H1 (cell line): Measurements from ENCODE around the gene CASD1. TPM values are rescaled to one million over a fixed set of nuclear protein-coding genes. Genes with fewer than 3 reads are reported as not detected.

Experiments
- CTCF ChIA-PET: fragments of 300-600 bp; sonication (Branson Sonifier 250); formaldehyde crosslinking; loops from one replicate; lab custom pipeline; 2021; ENCODE audit not compliant: partially characterized antibody; lab: Charles Lee
- POLR2A ChIA-PET: fragments of 300-600 bp; sonication (Branson Sonifier 250); formaldehyde crosslinking; loops from one replicate; lab custom pipeline; 2021; ENCODE audit warnings: inconsistent platforms; ENCODE audit not compliant: partially characterized antibody; lab: Charles Lee
- DNase-seq, 2 experiments: peaks; one replicate each; pipeline versions ENCODE4 v3.0.0 to v3.0.0-alpha.2; 2010 to 2022; ENCODE audit warnings: low spot score in 2 of 2, low read depth in 1 of 2, mixed read lengths in 1 of 2
- FAIRE-seq: peaks from 2 replicates; lab custom pipeline; 2011; peaks lifted over from hg19 to GRCh38; lab: Jason Lieb, UNC
- H2AFZ ChIP-seq: 2 replicates; pipeline ENCODE4 v1.8.1; 2012; ENCODE audit warnings: low read length, inconsistent platforms
- H2AK5ac ChIP-seq: 2 replicates; pipeline ENCODE4 v1.6.1; 2013; ENCODE audit warnings: low read depth, low read length
- H2BK120ac ChIP-seq: replicated peaks from 2 replicates; pipeline ENCODE3; 2013; ENCODE audit warnings: low read depth, low read length, inconsistent platforms
- H2BK12ac ChIP-seq: 2 replicates; pipeline ENCODE4 v1.6.1; 2013; ENCODE audit warnings: low read depth, low read length
- H2BK15ac ChIP-seq: 2 replicates; pipeline ENCODE4 v1.6.1; 2013; ENCODE audit warnings: low read length
- H2BK20ac ChIP-seq: 2 replicates; pipeline ENCODE4 v1.6.1; 2013; ENCODE audit warnings: low read length
- H2BK5ac ChIP-seq: 2 replicates; pipeline ENCODE4 v1.6.1; 2013; ENCODE audit warnings: low read depth, low read length
- H3K14ac ChIP-seq: 2 replicates; pipeline ENCODE4 v1.6.1; 2013; ENCODE audit warnings: inconsistent platforms; ENCODE audit not compliant: insufficient read length
- H3K18ac ChIP-seq: 2 replicates; pipeline ENCODE4 v1.6.1; 2013; ENCODE audit warnings: low read length; ENCODE audit errors: extremely low read depth
- H3K23ac ChIP-seq: 2 replicates; pipeline ENCODE4 v1.6.1; 2013; ENCODE audit warnings: inconsistent platforms; ENCODE audit not compliant: insufficient read length
- H3K23me2 ChIP-seq: 2 replicates; pipeline ENCODE4 v1.6.1; 2013; ENCODE audit warnings: low read depth, low read length
- H3K27ac ChIP-seq: 2 replicates; pipeline ENCODE4 v1.6.1; 2011; ENCODE audit warnings: low read depth, low read length, inconsistent platforms
- H3K27me3 ChIP-seq, 4 experiments: replicated peaks in 1 of 4; 1 replicate in 1 of 4; 2 replicates in 3 of 4; pipeline versions ENCODE4 v1.6.1 to v1.8.1; 2011 to 2013; ENCODE audit warnings: low read length in 3 of 4, mild to moderate bottlenecking in 3 of 4, inconsistent platforms in 2 of 4, mixed read lengths in 2 of 4, moderate library complexity in 1 of 4; ENCODE audit not compliant: control insufficient read depth in 3 of 4, insufficient read depth in 3 of 4; ENCODE audit errors: extremely low read depth in 1 of 4
- H3K36me3 ChIP-seq, 4 experiments: 2 replicates each; pipeline versions ENCODE4 v1.6.1 to v1.8.1; 2011 to 2013; ENCODE audit warnings: mild to moderate bottlenecking in 4 of 4, low read length in 3 of 4, moderate library complexity in 2 of 4, control low read depth in 1 of 4, inconsistent platforms in 1 of 4; ENCODE audit not compliant: insufficient read depth in 4 of 4, control insufficient read depth in 2 of 4
- H3K4ac ChIP-seq: replicated peaks from 2 replicates; pipeline ENCODE3; 2013; ENCODE audit warnings: low read length, low read depth, mixed read lengths, inconsistent platforms; ENCODE audit not compliant: insufficient read length
- H3K4me1 ChIP-seq, 4 experiments: replicated peaks in 1 of 4; 1 replicate in 1 of 4; 2 replicates in 3 of 4; pipeline versions ENCODE4 v1.6.1 to v1.8.1; 2011 to 2013; ENCODE audit warnings: low read length in 3 of 4, inconsistent platforms in 2 of 4, mixed read lengths in 1 of 4; ENCODE audit not compliant: insufficient read depth in 4 of 4, control insufficient read depth in 3 of 4
- H3K4me2 ChIP-seq, 2 experiments: 2 replicates each; pipeline versions ENCODE4 v1.6.1 to v1.8.1; 2011 to 2013; ENCODE audit warnings: low read depth in 2 of 2, low read length in 2 of 2, control low read depth in 1 of 2, inconsistent platforms in 1 of 2, mild to moderate bottlenecking in 1 of 2; ENCODE audit not compliant: insufficient read depth in 1 of 2
- H3K4me3 ChIP-seq, 4 experiments: fragments of 200-600, 300-600 bp in 1 of 4; sonication (generic), shearing (Covaris generic), sonication (Bioruptor Twin) in 1 of 4; 2 replicates each; pipeline versions ENCODE4 v1.5.1 to v1.8.1; 2011 to 2016; ENCODE audit warnings: low read length in 4 of 4, low read depth in 3 of 4, control low read depth in 2 of 4, inconsistent platforms in 2 of 4, mild to moderate bottlenecking in 2 of 4, mixed read lengths in 1 of 4, moderate library complexity in 1 of 4; ENCODE audit not compliant: insufficient read depth in 2 of 4; ENCODE audit errors: extremely low read depth in 1 of 4
- H3K56ac ChIP-seq: replicated peaks from 2 replicates; pipeline ENCODE3; 2013; ENCODE audit warnings: low read depth, mild to moderate bottlenecking, mixed read lengths, low read length, inconsistent platforms; ENCODE audit not compliant: insufficient read length
- H3K79me1 ChIP-seq: 2 replicates; pipeline ENCODE4 v1.6.1; 2013; ENCODE audit warnings: low read depth, low read length, control low read depth
- H3K79me2 ChIP-seq, 2 experiments: 2 replicates each; pipeline versions ENCODE4 v1.6.1 to v1.8.1; 2012 to 2013; ENCODE audit warnings: low read length in 2 of 2, mild to moderate bottlenecking in 2 of 2, inconsistent platforms in 1 of 2; ENCODE audit not compliant: insufficient read depth in 2 of 2, control insufficient read depth in 1 of 2
- H3K9ac ChIP-seq, 4 experiments: replicated peaks in 1 of 4; 1 replicate in 1 of 4; 2 replicates in 3 of 4; pipeline versions ENCODE4 v1.6.1 to v1.8.1; 2011 to 2013; ENCODE audit warnings: low read depth in 3 of 4, low read length in 3 of 4, control low read depth in 2 of 4, mild to moderate bottlenecking in 2 of 4, moderate library complexity in 2 of 4, inconsistent platforms in 1 of 4; ENCODE audit errors: extremely low read depth in 1 of 4
- H3K9me3 ChIP-seq, 2 experiments: 2 replicates each; pipeline versions ENCODE4 v1.6.1 to v1.8.1; 2012 to 2013; ENCODE audit warnings: mild to moderate bottlenecking in 2 of 2, moderate library complexity in 2 of 2, control low read depth in 1 of 2, inconsistent platforms in 1 of 2, low read depth in 1 of 2, low read length in 1 of 2, mixed read lengths in 1 of 2; ENCODE audit not compliant: insufficient read depth in 2 of 2
- H4K20me1 ChIP-seq, 2 experiments: replicated peaks in 1 of 2; 2 replicates each; pipeline versions ENCODE3 to v1.8.1; 2011 to 2013; ENCODE audit warnings: inconsistent platforms in 2 of 2, low read length in 2 of 2, mild to moderate bottlenecking in 1 of 2; ENCODE audit not compliant: insufficient read depth in 2 of 2, control insufficient read depth in 1 of 2
- H4K5ac ChIP-seq: 2 replicates; pipeline ENCODE4 v1.6.1; 2013; ENCODE audit warnings: low read length, low read depth, mixed read lengths, inconsistent platforms; ENCODE audit not compliant: insufficient read length
- H4K8ac ChIP-seq: 2 replicates; pipeline ENCODE4 v1.8.0; 2013; ENCODE audit warnings: mild to moderate bottlenecking, moderate library complexity, low read length, inconsistent platforms; ENCODE audit not compliant: insufficient read depth; ENCODE audit errors: extremely low read depth
- H4K91ac ChIP-seq: replicated peaks from 2 replicates; pipeline ENCODE3; 2013; ENCODE audit warnings: low read length, mixed read lengths, inconsistent platforms; ENCODE audit not compliant: insufficient read length
- WGBS, 2 experiments: shearing (Covaris generic) in 1 of 2; methylation state at CpG; one replicate each; pipeline versions ENCODE4 v1.1.6 to v1.1.7; 2013 to 2015; ENCODE audit warnings: low lambda C conversion rate in 2 of 2, mixed read lengths in 2 of 2, inconsistent platforms in 1 of 2, low coverage in 1 of 2, missing lambda C conversion rate in 1 of 2; ENCODE audit not compliant: insufficient replicate concordance in 2 of 2, insufficient coverage in 1 of 2, insufficient read length in 1 of 2; ENCODE audit errors: extremely low coverage in 1 of 2, missing lambda C conversion rate in 1 of 2; 5-methylcytosine and 5-hydroxymethylcytosine counted together
- polyA plus RNA-seq, 7 experiments: library from polyadenylated mRNA; depleted of rRNA in 3 of 7; stranded (reverse) in 5 of 7; unstranded in 2 of 7; fragments of >200 nt in 5 of 7; fragments of 200-250 nt in 2 of 7; gene quantifications; 1 replicate in 5 of 7; 2 replicates in 1 of 7; 4 replicates in 1 of 7; pipeline versions ENCODE4 v1.2.1 to v1.2.3, GENCODE V29; 2011 to 2013; ENCODE audit warnings: missing spikeins in 2 of 7, mixed read lengths in 2 of 7
- total RNA-seq: library from RNA; stranded (reverse); fragmentation: NEBNext Ultra II Directional; extraction: Animal tissue kit (Norgen Biotek cat#: 25700); gene quantifications from 2 replicates; pipeline ENCODE4 v1.2.1, GENCODE V29; 2021

Gene CASD1
- total and polyA plus RNA-seq, 2 of the 8 experiments (the other 6 are each of a cell fraction or from before 2014, with no cell fraction given): 14.2 to 18.8 TPM

- Histone ChIP-seq H3K4me1 (no peaks in the 10 kb centered on the region; a peak in 1 of 7 replicates), H3K23ac (no peak overlapping the region), H3K56ac (no peak overlapping the region), H3K27ac (no peak overlapping the region), H3K9me3 (peaks cover 6% of the 10 kb centered on the region in 2 experiments; a peak in 1 of 4 replicates), H2BK20ac (no peak overlapping the region), H2AFZ (no peak overlapping the region), H3K4ac (no peak overlapping the region), H3K4me3 (no peak overlapping the region), H4K91ac (no peak overlapping the region), H3K36me3 (no peaks in the 10 kb centered on the region), H3K14ac (no peak overlapping the region), H2BK5ac (no peak overlapping the region), H3K23me2 (no peaks in the 10 kb centered on the region), H4K8ac (no peak overlapping the region), H3K9ac (no peak overlapping the region), H2BK15ac (no peak overlapping the region), H4K20me1 (no peaks in the 10 kb centered on the region), H3K79me2 (no peaks in the 10 kb centered on the region), H3K4me2 (no peak overlapping the region), H2BK120ac (no peak overlapping the region), H3K18ac (no peak overlapping the region), H3K27me3 (no peaks in the 10 kb centered on the region), H2BK12ac (no peak overlapping the region), H4K5ac (no peak overlapping the region), H2AK5ac (no peak overlapping the region), H3K79me1 (no peaks in the 10 kb centered on the region)
- ChIA-PET CTCF (interaction anchor here (0.6 kb wide), 1 partner anchor 59 kb away, joined by 5 read pairs; no protein-coding TSS in a partner anchor), POLR2A (no interaction called here)
- DNase-seq: no peak
- FAIRE-seq: no peak
- WGBS, 2 experiments: 93% methylated on average over 2 of the region's 2 CpGs; no CpG with 5 or more reads in 1 of the 2 experiments
These were observed 66.7 kb downstream of the CASD1 start for GRCh38 chr7:94576316-94576715.
